Retina (tissue), 1 donor: Measurements from ENCODE around the gene C1orf210.

Experiments
- DNase-seq: peaks from one replicate; pipeline ENCODE4 v3.0.0-alpha.2; 2016

C1orf210 gene

DNA sequence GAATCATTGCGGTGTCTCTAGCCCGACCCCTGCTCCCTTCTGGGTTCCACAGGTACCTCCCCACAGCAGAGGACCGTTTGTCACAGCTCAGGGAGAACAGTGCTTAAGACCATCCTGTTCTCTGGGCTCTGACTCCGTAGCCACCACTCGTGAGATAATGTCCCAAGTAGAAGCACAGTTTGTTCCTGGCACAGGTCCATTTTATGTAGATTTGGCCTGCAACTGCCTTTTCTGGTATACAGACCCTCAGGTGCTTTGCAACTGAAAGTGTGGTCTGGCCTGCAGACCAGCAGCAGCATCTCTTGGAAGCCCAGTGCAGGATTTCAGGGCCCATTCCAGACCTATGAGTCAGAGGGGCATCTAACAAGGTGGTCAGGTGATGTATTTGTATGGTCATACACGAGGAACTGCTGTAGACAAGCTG, 44.0 kb downstream of the C1orf210 start:
- DNase-seq = no peak

DNA sequence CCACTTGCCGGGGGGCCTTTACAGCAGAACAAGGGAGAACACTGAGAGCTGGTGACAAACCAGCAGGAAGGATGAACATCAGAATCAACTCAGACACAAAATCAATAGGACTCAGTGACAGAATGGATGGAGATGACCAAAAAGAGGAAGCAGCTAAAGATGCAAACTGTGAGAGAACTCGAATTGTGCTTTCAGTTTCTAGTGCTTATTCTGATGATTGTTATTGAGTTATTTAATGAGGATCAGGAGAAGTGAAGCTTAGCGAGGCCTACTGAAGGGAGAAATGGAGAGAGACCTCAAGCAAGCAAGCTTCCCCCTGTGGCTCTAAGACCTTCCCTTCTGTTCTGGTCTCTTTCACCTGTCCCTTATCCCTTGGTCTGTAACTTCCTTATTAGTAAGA, 45.9 kb downstream of the C1orf210 start:
- peak; percentile 35 for DNase-seq

- no peak for DNase-seq
Measured at GRCh38 chr1:43238991-43239469, 46.4 kb downstream of the C1orf210 start.

DNA sequence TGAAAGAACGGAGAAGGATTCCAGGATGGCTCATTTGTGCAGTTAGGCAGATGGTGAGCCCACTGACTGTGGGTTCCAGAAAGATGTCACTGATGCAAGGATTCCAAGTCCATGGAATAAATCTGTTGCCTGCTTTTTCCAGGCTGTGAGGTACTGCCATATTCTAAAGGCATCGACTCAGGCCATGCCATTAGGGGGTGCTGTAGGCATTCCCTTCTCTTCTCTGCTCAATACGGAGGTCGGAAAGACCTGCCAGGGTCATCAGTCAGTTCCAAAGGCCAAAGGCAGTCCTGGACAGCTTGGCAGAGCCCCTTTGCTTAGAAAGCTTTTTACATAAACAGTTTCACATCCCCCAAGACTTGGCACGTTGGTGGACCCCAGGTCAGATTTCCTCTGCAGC, 47.3 kb downstream of the C1orf210 start:
- peak; percentile 43 for DNase-seq

DNA sequence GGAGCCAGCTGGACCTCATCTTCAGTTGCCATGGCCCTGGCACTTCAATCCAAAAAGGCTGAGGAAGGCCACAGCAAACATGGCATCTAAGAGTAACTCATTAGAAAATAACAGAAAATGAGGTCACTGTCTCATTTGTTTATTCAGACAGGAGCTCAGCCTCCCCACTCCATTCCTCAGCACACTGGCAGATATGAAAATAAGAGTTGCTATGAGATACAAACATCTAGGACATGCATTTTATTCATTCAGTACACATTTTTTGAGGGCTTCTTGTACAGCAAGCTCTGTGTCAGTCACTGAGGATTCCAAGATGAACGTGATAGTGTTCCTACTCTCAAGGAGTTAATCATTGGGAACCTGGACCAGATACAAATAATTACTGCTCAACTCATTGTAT, 48.3 kb downstream of the C1orf210 start:
- DNase-seq = no peak

- peak; percentile 19 for DNase-seq
Measured at GRCh38 chr1:43235451-43236121, 49.8 kb downstream of the C1orf210 start.

DNA sequence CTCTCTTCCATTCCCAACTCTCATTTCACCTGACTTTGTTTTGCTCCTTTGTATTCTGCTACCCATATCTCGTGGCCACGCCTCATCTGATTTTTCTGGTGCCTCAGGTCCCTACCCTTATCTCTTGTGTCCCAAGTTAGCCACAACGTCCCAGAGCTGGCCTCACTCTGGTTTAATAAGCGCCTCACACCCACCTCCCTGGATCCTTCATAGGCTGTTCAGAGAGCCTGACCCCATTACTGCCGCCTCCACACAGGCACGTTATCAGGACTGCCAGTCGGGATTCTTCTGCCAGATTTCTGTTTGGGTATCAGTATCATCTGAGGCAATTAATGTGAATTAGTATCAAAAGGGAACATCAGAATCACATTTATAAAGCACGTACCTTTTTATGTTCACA, 50.3 kb downstream of the C1orf210 start:
- no peak for DNase-seq

- DNase-seq = no peak
Measured at GRCh38 chr1:43234267-43234666, 51.1 kb downstream of the C1orf210 start.

GRCh38 chr1:43233631-43234030, 51.8 kb downstream of the C1orf210 start:
- no peak for DNase-seq

GRCh38 chr1:43232482-43232881, 52.9 kb downstream of the C1orf210 start:
- no peak for DNase-seq

GRCh38 chr1:43232074-43232473, 53.3 kb downstream of the C1orf210 start:
- DNase-seq = no peak
